ENCODE measurements around the gene BACE1. TPM values are rescaled to one million over a fixed set of nuclear protein-coding genes. Genes with fewer than 3 reads are reported as not detected.
"Not testable (repeated sequence)": the region's sequence is repeated elsewhere in the genome, so short reads cannot be mapped to it uniquely, and the experiment has no call there.

BACE1 gene
- total RNA-seq, 1 donor from 2014 or later = 15.7 TPM

- DNase-seq (ENCODE audit: low spot score) = peak; percentile 47
- intact Hi-C loops (cut with DNase I) = no loop called here
Observed at GRCh38 chr11:117282956-117283355, 33.1 kb downstream of the BACE1 start.

- peak; percentile 51 for DNase-seq (ENCODE audit: low spot score)
- intact Hi-C loops (cut with DNase I) = no loop called here
Observed at GRCh38 chr11:117281869-117282268, 34.2 kb downstream of the BACE1 start.

- intact Hi-C loops (cut with DNase I) = no loop called here
- no peak for DNase-seq (ENCODE audit: low spot score)
Observed at GRCh38 chr11:117281159-117281558, 34.9 kb downstream of the BACE1 start.

- DNase-seq (ENCODE audit: low spot score) = no peak
- intact Hi-C loops (cut with DNase I) = no loop called here
Observed at GRCh38 chr11:117279711-117280376, 36.2 kb downstream of the BACE1 start.

GRCh38 chr11:117278347-117278746 lies 37.7 kb downstream of the BACE1 start:
- intact Hi-C loops (cut with DNase I) = no loop called here
- DNase-seq (ENCODE audit: low spot score) = no peak

GRCh38 chr11:117273550-117274289 lies 42.3 kb downstream of the BACE1 start:
- intact Hi-C loops (cut with DNase I) = no loop called here
- no peak for DNase-seq (ENCODE audit: low spot score)

GRCh38 chr11:117272175-117272574 lies 43.9 kb downstream of the BACE1 start:
- DNase-seq (ENCODE audit: low spot score); intact Hi-C loops (cut with DNase I): not testable (repeated sequence)

- intact Hi-C loops (cut with DNase I) = no loop called here
- DNase-seq (ENCODE audit: low spot score) = no peak
Observed at GRCh38 chr11:117271208-117271607, 44.8 kb downstream of the BACE1 start.

GRCh38 chr11:117269856-117270255 lies 46.2 kb downstream of the BACE1 start:
- intact Hi-C loops (cut with DNase I) = no loop called here
- no peak for DNase-seq (ENCODE audit: low spot score)

GRCh38 chr11:117265745-117266144 lies 50.3 kb downstream of the BACE1 start:
- intact Hi-C loops (cut with DNase I) = no loop called here
- no peak for DNase-seq (ENCODE audit: low spot score)

- DNase-seq (ENCODE audit: low spot score); intact Hi-C loops (cut with DNase I): not testable (repeated sequence)
Observed at GRCh38 chr11:117264624-117265323, 51.3 kb downstream of the BACE1 start.

GRCh38 chr11:117259417-117259816 lies 56.6 kb downstream of the BACE1 start:
- DNase-seq (ENCODE audit: low spot score) = no peak
- intact Hi-C loops (cut with DNase I) = no loop called here

GRCh38 chr11:117258576-117258975 lies 57.5 kb downstream of the BACE1 start:
- intact Hi-C loops (cut with DNase I) = no loop called here
- no peak for DNase-seq (ENCODE audit: low spot score)

- intact Hi-C loops (cut with DNase I) = no loop called here
- DNase-seq (ENCODE audit: low spot score) = no peak
Observed at GRCh38 chr11:117256573-117256972, 59.5 kb downstream of the BACE1 start.

GRCh38 chr11:117255966-117256365 lies 60.1 kb downstream of the BACE1 start:
- no peak for DNase-seq (ENCODE audit: low spot score)
- intact Hi-C loops (cut with DNase I) = no loop called here

- no peak for DNase-seq (ENCODE audit: low spot score)
- intact Hi-C loops (cut with DNase I) = no loop called here
Observed at GRCh38 chr11:117251506-117251905, 64.5 kb downstream of the BACE1 start.

GRCh38 chr11:117249571-117249970 lies 66.5 kb downstream of the BACE1 start:
- intact Hi-C loops (cut with DNase I) = no loop called here
- no peak for DNase-seq (ENCODE audit: low spot score)

GRCh38 chr11:117248341-117248740 lies 67.7 kb downstream of the BACE1 start:
- no peak for DNase-seq (ENCODE audit: low spot score)

GRCh38 chr11:117239295-117239694 lies 76.8 kb downstream of the BACE1 start:
- no peak for DNase-seq (ENCODE audit: low spot score)
- intact Hi-C loops (cut with DNase I) = no loop called here

More at GRCh38 chr11:117248341-117248740, 67.7 kb downstream of the BACE1 start:
- intact Hi-C loops (cut with DNase I) = no loop called here

GRCh38 chr11:117238221-117238620 lies 77.8 kb downstream of the BACE1 start:
- intact Hi-C loops (cut with DNase I) = no loop called here
- no peak for DNase-seq (ENCODE audit: low spot score)
